Neural cell (in vitro differentiated cells): Measurements from ENCODE around the gene SLFN14. TPM values are rescaled to one million over a fixed set of nuclear protein-coding genes. Genes with fewer than 3 reads are reported as not detected.

ENCODE experiments used
- H2AFZ ChIP-seq: fragments of 200-600, 300-800 bp; sonication (generic), shearing (Covaris generic); 2 replicates; pipeline ENCODE4 v1.6.0; 2014; ENCODE audit warnings: low read depth, mild to moderate bottlenecking, antibody characterized with exemption, low read length, moderate library complexity
- H3F3A ChIP-seq: fragments of 200-600 bp; shearing (Covaris generic); 2 replicates; pipeline ENCODE4 v1.6.1; 2016; ENCODE audit warnings: mild to moderate bottlenecking, moderate library complexity, mixed read lengths, antibody characterized with exemption, low read length; ENCODE audit not compliant: insufficient read depth, poor library complexity, severe bottlenecking
- H3K27ac ChIP-seq: fragments of 200-600, 300-800 bp; sonication (generic), shearing (Covaris generic); 2 replicates; pipeline ENCODE4 v1.5.1; 2014; ENCODE audit warnings: mild to moderate bottlenecking, low read length, moderate library complexity
- H3K27me3 ChIP-seq: fragments of 300-800, 200-600 bp; sonication (generic), shearing (Covaris generic); 2 replicates; pipeline ENCODE4 v1.6.0; 2014; ENCODE audit warnings: mild to moderate bottlenecking, low read depth, low read length, moderate library complexity; ENCODE audit not compliant: insufficient read depth
- H3K36me3 ChIP-seq: fragments of 300-800, 200-600 bp; sonication (generic), shearing (Covaris generic); 2 replicates; pipeline ENCODE4 v1.5.1; 2014; ENCODE audit warnings: mild to moderate bottlenecking, antibody characterized with exemption, low read length, moderate library complexity; ENCODE audit not compliant: insufficient read depth
- H3K4me2 ChIP-seq: fragments of 300-800, 200-600 bp; sonication (generic), shearing (Covaris generic); 2 replicates; pipeline ENCODE4 v1.6.0; 2014; ENCODE audit warnings: mild to moderate bottlenecking, low read length
- H3K4me3 ChIP-seq: fragments of 300-800, 200-600 bp; sonication (generic), shearing (Covaris generic); 2 replicates; pipeline ENCODE4 v1.5.1; 2014; ENCODE audit warnings: mild to moderate bottlenecking, low read length, moderate library complexity
- H3K79me2 ChIP-seq: fragments of 200-600 bp; shearing (Covaris generic); replicated peaks from 2 replicates; pipeline ENCODE4 v1.6.0; 2014; ENCODE audit warnings: mild to moderate bottlenecking, low read length, moderate library complexity; ENCODE audit not compliant: insufficient read depth
- H3K9ac ChIP-seq: fragments of 300-800, 200-600 bp; sonication (generic), shearing (Covaris generic); 2 replicates; pipeline ENCODE4 v1.6.1; 2016; ENCODE audit warnings: mild to moderate bottlenecking, low read length, mixed read lengths
- H3K9me2 ChIP-seq: fragments of 200-600 bp; shearing (Covaris generic); 2 replicates; pipeline ENCODE4 v1.6.1; 2016; ENCODE audit warnings: mild to moderate bottlenecking, low read length, mixed read lengths; ENCODE audit not compliant: insufficient read depth
- H3K9me3 ChIP-seq: fragments of 200-600, 300-800 bp; sonication (generic), shearing (Covaris generic); 2 replicates; pipeline ENCODE4 v1.6.1; 2016; ENCODE audit warnings: mild to moderate bottlenecking, mixed run types, low read length, moderate library complexity, mixed read lengths
- H4K20me1 ChIP-seq: fragments of 200-600 bp; shearing (Covaris generic); 2 replicates; pipeline ENCODE4 v1.6.1; 2016; ENCODE audit warnings: mild to moderate bottlenecking, mixed run types; ENCODE audit not compliant: insufficient read depth
- EP300 ChIP-seq: fragments of 450-650 bp; conservative IDR thresholded peaks from 2 replicates; pipeline ENCODE4 v1.6.1; 2014; ENCODE audit warnings: antibody characterized with exemption, mild to moderate bottlenecking, moderate library complexity; ENCODE audit not compliant: poor library complexity, severe bottlenecking
- EZH2 ChIP-seq: fragments of 200-600, 300-800 bp; shearing (Covaris generic), sonication (generic); IDR thresholded peaks from 2 replicates; pipeline ENCODE4 v1.6.1; 2014; ENCODE audit warnings: antibody characterized with exemption, low read length, borderline replicate concordance, mild to moderate bottlenecking; ENCODE audit not compliant: insufficient read depth, poor library complexity, severe bottlenecking
- MXI1 ChIP-seq: fragments of 450-650 bp; conservative IDR thresholded peaks from 2 replicates; pipeline ENCODE4 v1.6.1; 2014; ENCODE audit warnings: antibody characterized with exemption, mild to moderate bottlenecking; ENCODE audit not compliant: poor library complexity, severe bottlenecking
- POLR2AphosphoS5 ChIP-seq: IDR thresholded peaks from 2 replicates; pipeline ENCODE4 v1.6.1; 2012
- RAD21 ChIP-seq: fragments of 450-650 bp; conservative IDR thresholded peaks from 2 replicates; pipeline ENCODE4 v1.6.1; 2014; ENCODE audit warnings: antibody characterized with exemption, mild to moderate bottlenecking, moderate library complexity
- SMC3 ChIP-seq: fragments of 450-650 bp; conservative IDR thresholded peaks from 2 replicates; pipeline ENCODE4 v1.6.1; 2014; ENCODE audit warnings: antibody characterized with exemption, mild to moderate bottlenecking, moderate library complexity; ENCODE audit not compliant: poor library complexity
- TAF1 ChIP-seq: IDR thresholded peaks from 2 replicates; pipeline ENCODE4 v1.6.1; 2012; ENCODE audit warnings: low read depth
- polyA plus RNA-seq: library from polyadenylated mRNA; depleted of rRNA; stranded (reverse); fragments of >200 nt; gene quantifications from 2 replicates; pipeline ENCODE4 v1.2.3, GENCODE V29; 2014
- TF ChIP-seq, protein P1 (sequence below): IDR thresholded peaks from 2 replicates; pipeline ENCODE4 v1.6.1; 2012; ENCODE audit warnings: borderline replicate concordance
- TF ChIP-seq, protein P2 (sequence below): fragments of 450-650 bp; IDR thresholded peaks from 2 replicates; pipeline ENCODE4 v1.5.1; 2014; ENCODE audit warnings: antibody characterized with exemption, mild to moderate bottlenecking, moderate library complexity; ENCODE audit not compliant: poor library complexity, severe bottlenecking

Gene SLFN14
- polyA plus RNA-seq, 1 donor from 2014 or later: not detected

DNA sequence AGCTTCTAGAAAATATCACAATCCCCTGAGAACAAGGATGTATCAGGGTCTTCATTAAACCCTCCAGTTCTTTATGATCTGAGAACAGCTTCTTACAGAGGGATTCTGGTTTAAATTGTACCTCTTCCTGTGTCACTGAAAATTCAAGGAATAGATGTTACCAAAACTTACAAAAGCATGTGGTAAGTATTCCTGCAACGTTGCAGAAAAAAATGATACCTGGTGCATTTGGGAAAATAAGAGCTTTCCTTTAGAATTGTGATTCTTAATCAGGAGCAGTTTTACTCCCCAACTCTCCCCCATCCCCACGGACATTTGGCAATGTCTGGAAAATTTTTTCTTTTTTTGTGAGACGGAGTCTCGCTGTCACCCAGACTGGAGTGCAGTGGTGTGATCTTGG lies 7.3 kb downstream of the SLFN14 start:
- Histone ChIP-seq H4K20me1 (no peaks in the 10 kb centered on the region), H3K27me3 (peaks cover 3% of the 10 kb centered on the region), H3K79me2 (no peaks in the 10 kb centered on the region), H3K9ac (no peak overlapping the region), H3F3A (no peaks in the 10 kb centered on the region), H3K4me2 (no peak overlapping the region), H3K27ac (no peak overlapping the region), H3K36me3 (no peaks in the 10 kb centered on the region), H3K9me3 (no peaks in the 10 kb centered on the region), H2AFZ (no peak overlapping the region), H3K9me2 (no peaks in the 10 kb centered on the region), H3K4me3 (no peak overlapping the region)
- TF ChIP-seq, protein P1, sequence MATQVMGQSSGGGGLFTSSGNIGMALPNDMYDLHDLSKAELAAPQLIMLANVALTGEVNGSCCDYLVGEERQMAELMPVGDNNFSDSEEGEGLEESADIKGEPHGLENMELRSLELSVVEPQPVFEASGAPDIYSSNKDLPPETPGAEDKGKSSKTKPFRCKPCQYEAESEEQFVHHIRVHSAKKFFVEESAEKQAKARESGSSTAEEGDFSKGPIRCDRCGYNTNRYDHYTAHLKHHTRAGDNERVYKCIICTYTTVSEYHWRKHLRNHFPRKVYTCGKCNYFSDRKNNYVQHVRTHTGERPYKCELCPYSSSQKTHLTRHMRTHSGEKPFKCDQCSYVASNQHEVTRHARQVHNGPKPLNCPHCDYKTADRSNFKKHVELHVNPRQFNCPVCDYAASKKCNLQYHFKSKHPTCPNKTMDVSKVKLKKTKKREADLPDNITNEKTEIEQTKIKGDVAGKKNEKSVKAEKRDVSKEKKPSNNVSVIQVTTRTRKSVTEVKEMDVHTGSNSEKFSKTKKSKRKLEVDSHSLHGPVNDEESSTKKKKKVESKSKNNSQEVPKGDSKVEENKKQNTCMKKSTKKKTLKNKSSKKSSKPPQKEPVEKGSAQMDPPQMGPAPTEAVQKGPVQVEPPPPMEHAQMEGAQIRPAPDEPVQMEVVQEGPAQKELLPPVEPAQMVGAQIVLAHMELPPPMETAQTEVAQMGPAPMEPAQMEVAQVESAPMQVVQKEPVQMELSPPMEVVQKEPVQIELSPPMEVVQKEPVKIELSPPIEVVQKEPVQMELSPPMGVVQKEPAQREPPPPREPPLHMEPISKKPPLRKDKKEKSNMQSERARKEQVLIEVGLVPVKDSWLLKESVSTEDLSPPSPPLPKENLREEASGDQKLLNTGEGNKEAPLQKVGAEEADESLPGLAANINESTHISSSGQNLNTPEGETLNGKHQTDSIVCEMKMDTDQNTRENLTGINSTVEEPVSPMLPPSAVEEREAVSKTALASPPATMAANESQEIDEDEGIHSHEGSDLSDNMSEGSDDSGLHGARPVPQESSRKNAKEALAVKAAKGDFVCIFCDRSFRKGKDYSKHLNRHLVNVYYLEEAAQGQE: no peak
- TF ChIP-seq POLR2AphosphoS5 (no peak), EZH2 (no peak), EP300 (no peak)
- TF ChIP-seq, protein P2, sequence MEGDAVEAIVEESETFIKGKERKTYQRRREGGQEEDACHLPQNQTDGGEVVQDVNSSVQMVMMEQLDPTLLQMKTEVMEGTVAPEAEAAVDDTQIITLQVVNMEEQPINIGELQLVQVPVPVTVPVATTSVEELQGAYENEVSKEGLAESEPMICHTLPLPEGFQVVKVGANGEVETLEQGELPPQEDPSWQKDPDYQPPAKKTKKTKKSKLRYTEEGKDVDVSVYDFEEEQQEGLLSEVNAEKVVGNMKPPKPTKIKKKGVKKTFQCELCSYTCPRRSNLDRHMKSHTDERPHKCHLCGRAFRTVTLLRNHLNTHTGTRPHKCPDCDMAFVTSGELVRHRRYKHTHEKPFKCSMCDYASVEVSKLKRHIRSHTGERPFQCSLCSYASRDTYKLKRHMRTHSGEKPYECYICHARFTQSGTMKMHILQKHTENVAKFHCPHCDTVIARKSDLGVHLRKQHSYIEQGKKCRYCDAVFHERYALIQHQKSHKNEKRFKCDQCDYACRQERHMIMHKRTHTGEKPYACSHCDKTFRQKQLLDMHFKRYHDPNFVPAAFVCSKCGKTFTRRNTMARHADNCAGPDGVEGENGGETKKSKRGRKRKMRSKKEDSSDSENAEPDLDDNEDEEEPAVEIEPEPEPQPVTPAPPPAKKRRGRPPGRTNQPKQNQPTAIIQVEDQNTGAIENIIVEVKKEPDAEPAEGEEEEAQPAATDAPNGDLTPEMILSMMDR: no peak

DNA sequence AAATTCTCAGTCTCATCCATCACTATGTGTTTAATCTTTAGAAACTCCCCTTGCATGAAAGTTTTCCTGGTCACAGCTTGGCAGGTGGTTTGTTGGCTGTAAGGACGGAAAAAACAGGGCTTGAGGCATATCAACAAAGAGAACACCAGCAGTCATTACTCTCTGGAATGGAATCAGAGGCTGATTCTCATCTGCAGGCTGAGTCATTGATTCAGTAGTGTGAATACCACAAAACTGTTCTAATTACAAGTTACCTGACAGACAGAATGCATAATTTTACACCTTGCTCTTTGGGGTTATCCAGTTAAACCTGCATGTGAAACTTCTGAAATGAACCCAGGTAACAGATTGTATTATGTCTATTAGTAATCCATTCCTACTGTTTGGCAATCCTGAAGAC lies 11.6 kb downstream of the SLFN14 start:
- TF ChIP-seq EP300 (no peak), SMC3 (no peak), EZH2 (no peak), MXI1 (no peak), TAF1 (no peak), POLR2AphosphoS5 (no peak), RAD21 (no peak)
- TF ChIP-seq, protein P1: no peak
- TF ChIP-seq, protein P2: no peak
- H3K27me3 ChIP-seq: no peaks in the 10 kb centered on the region
- H3K4me3 ChIP-seq: no peak overlapping the region
- H3K36me3 ChIP-seq: no peaks in the 10 kb centered on the region
- no peaks in the 10 kb centered on the region for H3K9me2 ChIP-seq
- H4K20me1 ChIP-seq: no peaks in the 10 kb centered on the region
- H3K9me3 ChIP-seq: no peaks in the 10 kb centered on the region
- H2AFZ ChIP-seq: no peak overlapping the region
- H3K79me2 ChIP-seq: no peaks in the 10 kb centered on the region
- no peak overlapping the region for H3K27ac ChIP-seq
- H3F3A ChIP-seq: no peaks in the 10 kb centered on the region
- H3K4me2 ChIP-seq: no peak overlapping the region
- H3K9ac ChIP-seq: no peak overlapping the region
